Testis (tissue), 2 donors: ENCODE data around the gene PRKAG1.

Source experiments
- POLR2A ChIP-seq: fragments of 450-650 bp; IDR thresholded peaks from one replicate; pipeline ENCODE4 v1.6.1; 2017; ENCODE audit warnings: antibody characterized with exemption, mild to moderate bottlenecking, moderate library complexity
- TF ChIP-seq, protein P1 (sequence below), 3 experiments: fragments of 450-650 bp in 2 of 3; fragments of 200-600 bp in 1 of 3; sonication (generic) in 1 of 3; IDR thresholded peaks; one replicate each; pipeline ENCODE4 v1.5.1; 2016 to 2019; ENCODE audit warnings: antibody characterized with exemption in 3 of 3, mild to moderate bottlenecking in 2 of 3, moderate library complexity in 1 of 3

- TF ChIP-seq, protein P1, sequence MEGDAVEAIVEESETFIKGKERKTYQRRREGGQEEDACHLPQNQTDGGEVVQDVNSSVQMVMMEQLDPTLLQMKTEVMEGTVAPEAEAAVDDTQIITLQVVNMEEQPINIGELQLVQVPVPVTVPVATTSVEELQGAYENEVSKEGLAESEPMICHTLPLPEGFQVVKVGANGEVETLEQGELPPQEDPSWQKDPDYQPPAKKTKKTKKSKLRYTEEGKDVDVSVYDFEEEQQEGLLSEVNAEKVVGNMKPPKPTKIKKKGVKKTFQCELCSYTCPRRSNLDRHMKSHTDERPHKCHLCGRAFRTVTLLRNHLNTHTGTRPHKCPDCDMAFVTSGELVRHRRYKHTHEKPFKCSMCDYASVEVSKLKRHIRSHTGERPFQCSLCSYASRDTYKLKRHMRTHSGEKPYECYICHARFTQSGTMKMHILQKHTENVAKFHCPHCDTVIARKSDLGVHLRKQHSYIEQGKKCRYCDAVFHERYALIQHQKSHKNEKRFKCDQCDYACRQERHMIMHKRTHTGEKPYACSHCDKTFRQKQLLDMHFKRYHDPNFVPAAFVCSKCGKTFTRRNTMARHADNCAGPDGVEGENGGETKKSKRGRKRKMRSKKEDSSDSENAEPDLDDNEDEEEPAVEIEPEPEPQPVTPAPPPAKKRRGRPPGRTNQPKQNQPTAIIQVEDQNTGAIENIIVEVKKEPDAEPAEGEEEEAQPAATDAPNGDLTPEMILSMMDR (IDR thresholded peaks at IDR 0.05): no peak
- TF ChIP-seq POLR2A: no peak
Observed at GRCh38 chr12:48961801-48962200, 56.8 kb downstream of the PRKAG1 start.
